Neural progenitor cell (in vitro differentiated cells): ENCODE data around the gene ALG12.

Source experiments
- EZH2 ChIP-seq: fragments of 200-600 bp; sonication (generic); IDR thresholded peaks from 2 replicates; pipeline ENCODE4 v1.6.1; 2017; ENCODE audit warnings: antibody characterized with exemption, mild to moderate bottlenecking, moderate library complexity
- TF ChIP-seq, protein P1 (sequence below): fragments of 200-600 bp; sonication (generic); IDR thresholded peaks from 2 replicates; pipeline ENCODE4 v1.5.1; 2017; ENCODE audit warnings: antibody characterized with exemption, mild to moderate bottlenecking

DNA sequence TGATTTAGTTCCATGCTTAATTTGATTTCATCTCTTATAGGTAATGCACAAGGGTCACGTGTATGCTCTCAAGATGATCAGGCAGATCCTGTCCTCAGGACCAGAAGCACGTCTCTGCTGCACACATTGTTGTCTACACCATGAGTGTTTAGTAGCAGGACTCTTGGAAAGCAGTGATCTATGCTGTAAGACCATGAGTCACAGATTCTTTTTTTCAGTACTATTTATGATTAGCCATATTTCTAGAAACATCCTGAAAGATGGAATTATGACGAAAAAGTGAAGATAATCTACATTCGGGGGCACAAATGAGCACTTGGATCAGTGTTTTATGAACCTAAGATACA, 35.0 kb downstream of the ALG12 start:
- TF ChIP-seq, protein P1, sequence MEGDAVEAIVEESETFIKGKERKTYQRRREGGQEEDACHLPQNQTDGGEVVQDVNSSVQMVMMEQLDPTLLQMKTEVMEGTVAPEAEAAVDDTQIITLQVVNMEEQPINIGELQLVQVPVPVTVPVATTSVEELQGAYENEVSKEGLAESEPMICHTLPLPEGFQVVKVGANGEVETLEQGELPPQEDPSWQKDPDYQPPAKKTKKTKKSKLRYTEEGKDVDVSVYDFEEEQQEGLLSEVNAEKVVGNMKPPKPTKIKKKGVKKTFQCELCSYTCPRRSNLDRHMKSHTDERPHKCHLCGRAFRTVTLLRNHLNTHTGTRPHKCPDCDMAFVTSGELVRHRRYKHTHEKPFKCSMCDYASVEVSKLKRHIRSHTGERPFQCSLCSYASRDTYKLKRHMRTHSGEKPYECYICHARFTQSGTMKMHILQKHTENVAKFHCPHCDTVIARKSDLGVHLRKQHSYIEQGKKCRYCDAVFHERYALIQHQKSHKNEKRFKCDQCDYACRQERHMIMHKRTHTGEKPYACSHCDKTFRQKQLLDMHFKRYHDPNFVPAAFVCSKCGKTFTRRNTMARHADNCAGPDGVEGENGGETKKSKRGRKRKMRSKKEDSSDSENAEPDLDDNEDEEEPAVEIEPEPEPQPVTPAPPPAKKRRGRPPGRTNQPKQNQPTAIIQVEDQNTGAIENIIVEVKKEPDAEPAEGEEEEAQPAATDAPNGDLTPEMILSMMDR, result no peak
- TF ChIP-seq EZH2, result no peak
